Hippocampal formation (tissue), 2 donors: ENCODE results near the gene KRT12.
"Not testable (repeated sequence)": the region's sequence is repeated elsewhere in the genome, so short reads cannot be mapped to it uniquely, and the experiment has no call there.

Source experiments
- DNase-seq, 2 donors: peaks; one replicate each; lab custom pipeline; 2025; lab: John Stamatoyannopoulos, UW

Gene KRT12

GRCh38 chr17:40883626-40884334, 16.8 kb upstream of the KRT12 start:
- DNase-seq, result no peak

GRCh38 chr17:40883031-40883430, 16.0 kb upstream of the KRT12 start:
- no peak for DNase-seq

GRCh38 chr17:40879026-40879425, 12.0 kb upstream of the KRT12 start:
- no peak for DNase-seq

GRCh38 chr17:40878044-40878443, 11.0 kb upstream of the KRT12 start:
- DNase-seq, result no peak

GRCh38 chr17:40873801-40874200, 6.8 kb upstream of the KRT12 start:
- no peak for DNase-seq

- DNase-seq, result no peak
These were observed 6.2 kb upstream of the KRT12 start for GRCh38 chr17:40873255-40873654.

- no peak for DNase-seq
These were observed 5.4 kb upstream of the KRT12 start for GRCh38 chr17:40872416-40872815.

- DNase-seq, result no peak
These were observed 4.3 kb upstream of the KRT12 start for GRCh38 chr17:40871316-40871715.

- DNase-seq, result no peak
These were observed 3.1 kb upstream of the KRT12 start for GRCh38 chr17:40870136-40870535.

- no peak for DNase-seq
These were observed 2.2 kb downstream of the KRT12 start for GRCh38 chr17:40864661-40865390.

- no peak for DNase-seq
These were observed 3.9 kb downstream of the KRT12 start for GRCh38 chr17:40862985-40863733.

GRCh38 chr17:40859536-40859935, 7.5 kb downstream of the KRT12 start:
- DNase-seq, result no peak

- not testable (repeated sequence) for DNase-seq
These were observed 8.4 kb downstream of the KRT12 start for GRCh38 chr17:40858667-40859066.

- DNase-seq, result no peak
These were observed 9.5 kb downstream of the KRT12 start for GRCh38 chr17:40857535-40857934.

GRCh38 chr17:40854175-40854814, 12.7 kb downstream of the KRT12 start:
- no peak for DNase-seq

- DNase-seq, result no peak
These were observed 14.7 kb downstream of the KRT12 start for GRCh38 chr17:40852364-40852763.

- DNase-seq, result no peak
These were observed 16.6 kb downstream of the KRT12 start for GRCh38 chr17:40850293-40850972.

- DNase-seq, result no peak
These were observed 17.3 kb downstream of the KRT12 start for GRCh38 chr17:40849723-40850122.

GRCh38 chr17:40848583-40849235, 18.3 kb downstream of the KRT12 start:
- no peak for DNase-seq

GRCh38 chr17:40846515-40847144, 20.4 kb downstream of the KRT12 start:
- DNase-seq, result no peak

- no peak for DNase-seq
These were observed 22.3 kb downstream of the KRT12 start for GRCh38 chr17:40844671-40845107.
